ENCODE data around the gene PPM1K.

GRCh38 chr4:88291003-88291402 is 6.6 kb upstream of the PPM1K start:
- TF ChIP-seq CTCF (IDR thresholded peaks at IDR 0.05) (no peak), POLR2A (IDR thresholded peaks at IDR 0.05) (no peak)
